ENCODE data around the gene TRAPPC14.

The TRAPPC14 gene

GRCh38 chr7:100173806-100174495 lies 15.4 kb upstream of the TRAPPC14 start:
- no peak for DNase-seq

GRCh38 chr7:100171840-100172239 lies 13.3 kb upstream of the TRAPPC14 start:
- no peak for DNase-seq

GRCh38 chr7:100171087-100171681 lies 12.7 kb upstream of the TRAPPC14 start:
- peak; percentile 40 for DNase-seq

- no peak for DNase-seq
These were observed 11.8 kb upstream of the TRAPPC14 start for GRCh38 chr7:100170101-100170897.

GRCh38 chr7:100169147-100169850 lies 10.8 kb upstream of the TRAPPC14 start:
- peak; percentile 75 for DNase-seq

- peak; percentile 31 for DNase-seq
These were observed 9.4 kb upstream of the TRAPPC14 start for GRCh38 chr7:100167912-100168323.

GRCh38 chr7:100166970-100167911 lies 8.7 kb upstream of the TRAPPC14 start:
- DNase-seq, result no peak

GRCh38 chr7:100166317-100166940 lies 7.9 kb upstream of the TRAPPC14 start:
- DNase-seq, result no peak

GRCh38 chr7:100163871-100164270 lies 5.3 kb upstream of the TRAPPC14 start:
- no peak for DNase-seq

GRCh38 chr7:100163006-100163531 lies 4.5 kb upstream of the TRAPPC14 start:
- peak; percentile 27 for DNase-seq

GRCh38 chr7:100160067-100160466 lies 1.5 kb upstream of the TRAPPC14 start:
- no peak for DNase-seq

GRCh38 chr7:100159099-100159623 lies 638 bp upstream of the TRAPPC14 start:
- DNase-seq, result peak; percentile 21

- DNase-seq, result peak; percentile 40
These were observed 942 bp downstream of the TRAPPC14 start for GRCh38 chr7:100157334-100158228.

GRCh38 chr7:100157069-100157333 lies 1.5 kb downstream of the TRAPPC14 start:
- no peak for DNase-seq

GRCh38 chr7:100156331-100157068 lies 2.0 kb downstream of the TRAPPC14 start:
- DNase-seq, result no peak

GRCh38 chr7:100155553-100156317 lies 2.8 kb downstream of the TRAPPC14 start:
- no peak for DNase-seq

GRCh38 chr7:100154651-100155491 lies 3.7 kb downstream of the TRAPPC14 start:
- no peak for DNase-seq

Measured in NCI-H146 (cell line).